Left ventricle myocardium inferior (tissue), 1 donor: ENCODE results near the gene MYCBPAP. TPM values are rescaled to one million over a fixed set of nuclear protein-coding genes. Genes with fewer than 3 reads are reported as not detected.

Source experiments
- DNase-seq: peaks from one replicate; pipeline ENCODE4 v3.0.0-alpha.2; 2020
- H3K27ac ChIP-seq: fragments of 200-600 bp; replicated peaks from 2 replicates; pipeline ENCODE4 v1.8.0; 2021
- H3K27me3 ChIP-seq: fragments of 200-600 bp; 2 replicates; pipeline ENCODE4 v1.8.0; 2021; ENCODE audit warnings: low read depth
- H3K36me3 ChIP-seq: fragments of 200-600 bp; 2 replicates; pipeline ENCODE4 v1.8.0; 2021
- H3K4me1 ChIP-seq: fragments of 200-600 bp; 2 replicates; pipeline ENCODE4 v1.8.0; 2021
- H3K4me3 ChIP-seq: fragments of 200-600 bp; 2 replicates; pipeline ENCODE4 v1.8.0; 2021; ENCODE audit warnings: mild to moderate bottlenecking, moderate library complexity
- H3K9me3 ChIP-seq: fragments of 200-600 bp; replicated peaks from 2 replicates; pipeline ENCODE4 v1.8.0; 2021
- intact Hi-C: fragments of 100-400 bp; cut with micrococcal nuclease; formaldehyde crosslinking; loops from one replicate; pipeline ENCODE4 v1.11.0; 2022
- total RNA-seq: library from RNA; stranded (reverse); fragmentation: NEBNext Ultra II Directional; extraction: Animal tissue kit (Norgen Biotek cat#: 25700); gene quantifications from one replicate; pipeline ENCODE4 v1.2.1, GENCODE V29; 2021
- TF ChIP-seq, protein P1 (sequence below): fragments of 200-600 bp; IDR thresholded peaks from 2 replicates; pipeline ENCODE4 v1.8.0; 2021; ENCODE audit warnings: antibody characterized with exemption, mild to moderate bottlenecking, borderline replicate concordance
- donor health status: DM: no; HTN: yes; CAD: no; lungs with severe emphysema.

MYCBPAP gene
- total RNA-seq, 1 donor from 2014 or later, result 0.82 TPM

GRCh38 chr17:50481648-50482047, 26.6 kb upstream of the MYCBPAP start:
- Histone ChIP-seq H3K4me3 (no peak overlapping the region), H3K27me3 (peaks cover 9% of the 10 kb centered on the region), H3K36me3 (peaks cover 44% of the 10 kb centered on the region), H3K27ac (peak overlapping the region; percentile 87), H3K9me3 (no peaks in the 10 kb centered on the region), H3K4me1 (peaks cover 55% of the 10 kb centered on the region)
- no peak for DNase-seq
- TF ChIP-seq, protein P1, sequence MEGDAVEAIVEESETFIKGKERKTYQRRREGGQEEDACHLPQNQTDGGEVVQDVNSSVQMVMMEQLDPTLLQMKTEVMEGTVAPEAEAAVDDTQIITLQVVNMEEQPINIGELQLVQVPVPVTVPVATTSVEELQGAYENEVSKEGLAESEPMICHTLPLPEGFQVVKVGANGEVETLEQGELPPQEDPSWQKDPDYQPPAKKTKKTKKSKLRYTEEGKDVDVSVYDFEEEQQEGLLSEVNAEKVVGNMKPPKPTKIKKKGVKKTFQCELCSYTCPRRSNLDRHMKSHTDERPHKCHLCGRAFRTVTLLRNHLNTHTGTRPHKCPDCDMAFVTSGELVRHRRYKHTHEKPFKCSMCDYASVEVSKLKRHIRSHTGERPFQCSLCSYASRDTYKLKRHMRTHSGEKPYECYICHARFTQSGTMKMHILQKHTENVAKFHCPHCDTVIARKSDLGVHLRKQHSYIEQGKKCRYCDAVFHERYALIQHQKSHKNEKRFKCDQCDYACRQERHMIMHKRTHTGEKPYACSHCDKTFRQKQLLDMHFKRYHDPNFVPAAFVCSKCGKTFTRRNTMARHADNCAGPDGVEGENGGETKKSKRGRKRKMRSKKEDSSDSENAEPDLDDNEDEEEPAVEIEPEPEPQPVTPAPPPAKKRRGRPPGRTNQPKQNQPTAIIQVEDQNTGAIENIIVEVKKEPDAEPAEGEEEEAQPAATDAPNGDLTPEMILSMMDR, result no peak
- intact Hi-C loops, result loop anchor here (10.0 kb wide), 1 partner anchor 63 kb away; the partner anchor contains the start of gene SPATA20

DNA sequence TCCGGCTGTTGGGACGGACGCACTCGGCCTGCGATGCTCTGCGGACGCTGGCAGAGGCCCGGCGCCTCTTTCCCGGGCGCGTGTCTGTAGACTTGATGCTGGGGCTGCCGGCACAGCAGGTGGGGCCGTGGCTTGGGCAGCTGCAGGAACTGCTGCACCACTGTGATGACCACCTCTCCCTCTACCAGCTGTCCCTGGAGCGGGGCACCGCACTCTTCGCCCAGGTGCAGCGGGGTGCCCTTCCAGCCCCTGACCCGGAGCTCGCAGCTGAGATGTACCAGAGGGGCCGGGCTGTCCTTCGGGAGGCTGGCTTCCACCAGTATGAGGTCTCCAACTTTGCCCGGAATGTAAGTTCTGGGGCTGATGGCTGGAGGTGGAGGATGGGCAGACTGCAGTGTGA, 26.1 kb upstream of the MYCBPAP start:
- no peak overlapping the region for H3K4me3 ChIP-seq
- H3K4me1 ChIP-seq, result peaks cover 55% of the 10 kb centered on the region
- TF ChIP-seq, protein P1, result no peak
- intact Hi-C loops, result loop anchor here (10.0 kb wide), 1 partner anchor 63 kb away; the partner anchor contains the start of gene SPATA20
- peaks cover 47% of the 10 kb centered on the region for H3K36me3 ChIP-seq
- peaks cover 4% of the 10 kb centered on the region for H3K27me3 ChIP-seq
- peak overlapping the region; percentile 87 for H3K27ac ChIP-seq
- no peak for DNase-seq
- no peaks in the 10 kb centered on the region for H3K9me3 ChIP-seq

DNA sequence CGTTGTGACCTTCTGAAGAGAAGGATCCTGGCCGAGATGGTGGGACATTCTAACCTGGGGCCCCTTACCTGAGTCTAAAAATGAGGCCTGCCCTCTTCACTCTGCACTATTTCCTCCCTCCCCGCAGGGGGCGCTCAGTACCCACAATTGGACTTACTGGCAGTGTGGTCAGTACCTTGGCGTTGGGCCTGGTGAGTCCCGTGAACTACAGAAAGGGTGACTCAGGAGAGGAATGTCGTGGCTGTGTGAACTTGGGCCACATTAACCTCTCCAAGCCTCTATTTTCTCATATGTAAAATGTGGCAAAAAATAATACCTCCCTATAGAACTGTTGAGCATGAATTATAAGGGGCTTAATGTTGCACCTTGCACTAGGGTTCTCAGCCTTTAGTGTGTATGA, 25.7 kb upstream of the MYCBPAP start:
- H3K4me1 ChIP-seq, result peaks cover 55% of the 10 kb centered on the region
- intact Hi-C loops, result loop anchor here (10.0 kb wide), 1 partner anchor 62 kb away; the partner anchor contains the start of gene SPATA20
- peak; percentile 93 for DNase-seq

DNA sequence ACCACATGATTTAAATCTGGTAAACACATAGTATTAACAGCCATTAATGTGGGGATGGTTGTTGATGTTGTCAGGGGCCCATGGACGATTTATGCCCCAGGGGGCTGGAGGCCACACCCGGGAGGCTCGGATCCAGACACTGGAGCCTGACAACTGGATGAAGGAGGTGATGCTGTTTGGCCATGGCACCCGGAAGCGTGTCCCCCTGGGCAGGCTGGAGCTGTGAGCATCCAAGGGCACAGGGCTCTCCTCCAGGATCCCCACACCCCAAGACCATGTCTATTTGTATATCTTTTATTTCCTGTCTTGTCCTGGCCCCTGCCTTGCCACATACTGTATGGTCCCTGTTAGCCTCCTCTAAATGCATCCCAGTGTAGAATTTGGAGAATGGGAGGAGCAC, 25.0 kb upstream of the MYCBPAP start:
- no peak for DNase-seq
- H3K27ac ChIP-seq, result peak overlapping the region; percentile 87
- TF ChIP-seq, protein P1, result no peak

More for the DNA sequence above, 25.7 kb upstream of the MYCBPAP start:
- H3K4me3 ChIP-seq, result peak overlapping the region; percentile 23
- TF ChIP-seq, protein P1, result peak; percentile 86
- no peaks in the 10 kb centered on the region for H3K9me3 ChIP-seq
- peaks cover 51% of the 10 kb centered on the region for H3K36me3 ChIP-seq
- no peaks in the 10 kb centered on the region for H3K27me3 ChIP-seq
- H3K27ac ChIP-seq, result peak overlapping the region; percentile 87

DNA sequence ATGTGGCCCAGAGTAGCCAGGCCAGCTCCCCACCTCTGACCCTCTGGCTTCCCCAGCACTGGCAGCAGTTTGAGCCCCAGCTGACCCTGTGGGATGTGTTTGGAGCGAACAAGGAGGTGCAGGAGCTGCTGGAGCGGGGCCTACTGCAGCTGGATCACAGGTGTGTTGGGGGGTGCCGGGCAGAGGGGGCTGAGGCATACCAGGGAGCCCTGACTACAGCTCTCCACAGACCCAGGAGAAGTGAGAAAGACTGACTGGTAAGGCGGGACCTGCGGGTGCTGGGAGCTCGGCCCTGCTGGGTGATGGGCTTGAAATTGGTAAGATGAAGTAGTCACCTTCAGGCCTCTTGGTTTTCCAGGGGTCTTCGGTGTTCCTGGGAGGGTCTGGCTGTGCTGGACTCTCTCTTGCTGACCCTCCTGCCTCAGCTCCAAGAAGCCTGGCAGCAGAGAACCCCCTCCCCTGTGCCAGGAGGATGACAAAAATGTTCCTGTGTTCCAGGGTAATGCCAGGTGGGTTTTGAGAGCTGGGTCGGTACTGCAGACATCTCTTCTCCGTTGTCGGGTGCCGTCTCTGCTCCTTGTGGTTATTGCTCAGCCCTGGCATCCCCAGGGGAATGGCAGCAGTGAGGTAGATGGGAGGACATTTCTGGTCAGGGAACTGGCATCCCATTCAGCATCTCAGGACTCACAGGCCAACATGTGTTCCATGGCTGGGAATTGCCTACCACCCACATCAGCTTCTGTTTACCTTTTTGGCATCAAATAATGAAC, 23.7 kb upstream of the MYCBPAP start:
- intact Hi-C loops, result loop anchor here (10.0 kb wide), 1 partner anchor 60 kb away; the partner anchor contains the start of gene SPATA20
- H3K4me3 ChIP-seq, result no peak overlapping the region
- peaks cover 36% of the 10 kb centered on the region for H3K4me1 ChIP-seq
- H3K27ac ChIP-seq, result no peak overlapping the region
- DNase-seq, result no peak
- peaks cover 52% of the 10 kb centered on the region for H3K36me3 ChIP-seq
- no peaks in the 10 kb centered on the region for H3K9me3 ChIP-seq
- TF ChIP-seq, protein P1, result no peak
- no peaks in the 10 kb centered on the region for H3K27me3 ChIP-seq

More for the DNA sequence above, 25.0 kb upstream of the MYCBPAP start:
- H3K27me3 ChIP-seq, result no peaks in the 10 kb centered on the region
- H3K36me3 ChIP-seq, result peaks cover 52% of the 10 kb centered on the region
- intact Hi-C loops, result loop anchor here (10.0 kb wide), 1 partner anchor 62 kb away; the partner anchor contains the start of gene SPATA20
- H3K4me3 ChIP-seq, result no peak overlapping the region
- no peaks in the 10 kb centered on the region for H3K9me3 ChIP-seq
- peaks cover 48% of the 10 kb centered on the region for H3K4me1 ChIP-seq
